Subcutaneous adipose tissue (tissue), 4 donors: ENCODE results near the gene ZNF75A. TPM values are rescaled to one million over a fixed set of nuclear protein-coding genes. Genes with fewer than 3 reads are reported as not detected.

Experiments used
- CTCF ChIP-seq: fragments of 450-650 bp; IDR thresholded peaks from one replicate; pipeline ENCODE4 v1.5.1; 2016; ENCODE audit warnings: low read depth, mild to moderate bottlenecking, control low read depth, antibody characterized with exemption, moderate library complexity
- total RNA-seq, 4 donors: library from RNA; depleted of rRNA; stranded (reverse); fragments of >200 nt; gene quantifications; one replicate each; pipeline ENCODE4 v1.1.0, GENCODE V29; 2016

The ZNF75A gene
- 10 to 100 TPM; 14.8 to 25.4 (median 18.4) TPM for total RNA-seq

- TF ChIP-seq CTCF = no peak
Observed at GRCh38 chr16:3305109-3306068, at the start of gene ZNF75A, which contains the start of gene TIGD7. Gene ZNF75A, plus strand, starts transcription at chr16:3305497. Its CDS starts 2,932 bp downstream, at chr16:3308429. Gene TIGD7, minus strand, starts transcription at chr16:3305430. Its CDS starts 4,816 bp downstream, at chr16:3300614.

- TF ChIP-seq CTCF = no peak
Observed at GRCh38 chr16:3256146-3256865, 49.0 kb upstream of the ZNF75A start, which contains the start of gene MEFV. Gene MEFV, minus strand, starts transcription at chr16:3256633. Its CDS starts 46 bp downstream, at chr16:3256587.

GRCh38 chr16:3256866-3257465 lies 48.3 kb upstream of the ZNF75A start:
- no peak for TF ChIP-seq CTCF

- no peak for TF ChIP-seq CTCF
Observed at GRCh38 chr16:3259836-3260235, 45.5 kb upstream of the ZNF75A start.

GRCh38 chr16:3262517-3262916 lies 42.8 kb upstream of the ZNF75A start:
- TF ChIP-seq CTCF = no peak

GRCh38 chr16:3264137-3265036 lies 40.9 kb upstream of the ZNF75A start:
- TF ChIP-seq CTCF = no peak
